Ishikawa (cell line): Measurements from ENCODE around the gene GPR137B.

Source experiments
- CEBPB ChIP-seq: IDR thresholded peaks from 2 replicates; pipeline ENCODE4 v1.6.1; 2012
- CREB1 ChIP-seq: IDR thresholded peaks from 2 replicates; pipeline ENCODE4 v1.6.1; 2012; ENCODE audit warnings: low read depth
- EP300 ChIP-seq: IDR thresholded peaks from 2 replicates; pipeline ENCODE4 v1.6.1; 2012; ENCODE audit warnings: borderline replicate concordance
- MAX ChIP-seq: IDR thresholded peaks from 2 replicates; pipeline ENCODE4 v1.6.1; 2012
- NFIC ChIP-seq: IDR thresholded peaks from 2 replicates; pipeline ENCODE4 v1.6.1; 2012
- RAD21 ChIP-seq: IDR thresholded peaks from 2 replicates; pipeline ENCODE4 v1.6.1; 2012; ENCODE audit warnings: low read depth
- REST ChIP-seq: IDR thresholded peaks from 2 replicates; pipeline ENCODE4 v1.6.1; 2012; ENCODE audit warnings: low read depth, mild to moderate bottlenecking
- TAF1 ChIP-seq: IDR thresholded peaks from 2 replicates; pipeline ENCODE4 v1.6.1; 2012; ENCODE audit warnings: low read depth, mild to moderate bottlenecking
- TCF12 ChIP-seq: IDR thresholded peaks from 2 replicates; pipeline ENCODE4 v1.6.1; 2012; ENCODE audit warnings: low read depth
- USF1 ChIP-seq: IDR thresholded peaks from 2 replicates; pipeline ENCODE4 v1.6.1; 2012
- YY1 ChIP-seq: IDR thresholded peaks from 2 replicates; pipeline ENCODE4 v1.6.1; 2012; ENCODE audit warnings: low read depth
- ZBTB7A ChIP-seq: IDR thresholded peaks from 2 replicates; pipeline ENCODE4 v1.6.1; 2012; ENCODE audit warnings: low read depth

GRCh38 chr1:236179634-236180033, 37.3 kb downstream of the GPR137B start:
- no peak for TF ChIP-seq RAD21
- no peak for TF ChIP-seq CEBPB
- no peak for TF ChIP-seq USF1
- TF ChIP-seq REST: no peak
- TF ChIP-seq ZBTB7A: no peak
- no peak for TF ChIP-seq TCF12
- TF ChIP-seq YY1: no peak
- TF ChIP-seq TAF1: no peak
- no peak for TF ChIP-seq MAX
- TF ChIP-seq EP300: no peak
- TF ChIP-seq CREB1: no peak
- TF ChIP-seq NFIC: no peak
